Body of pancreas (tissue), 4 donors: Measurements from ENCODE around the gene AGPAT3. TPM values are rescaled to one million over a fixed set of nuclear protein-coding genes. Genes with fewer than 3 reads are reported as not detected.

Experiments
- ATAC-seq: fragments of 150-250 bp; one replicate; pipeline ENCODE4 v1.9.1; 2016
- DNase-seq, 4 donors: peaks; one replicate each; pipeline ENCODE4 v3.0.0-alpha.2; 2019
- H3K27ac ChIP-seq, 4 donors: fragments of 200-600 bp; sonication (generic); 1 replicate in 3 of 4; 2 replicates in 1 of 4; pipeline versions ENCODE4 v1.5.1 to v1.6.1; 2016 to 2019; ENCODE audit warnings: mild to moderate bottlenecking in 1 of 4, mixed read lengths in 1 of 4, moderate library complexity in 1 of 4
- H3K27me3 ChIP-seq, 2 donors: fragments of 200-600 bp; sonication (generic); one replicate each; pipeline ENCODE4 v1.6.0; 2016; ENCODE audit warnings: mild to moderate bottlenecking in 1 of 2
- H3K36me3 ChIP-seq, 2 donors: fragments of 200-600 bp; sonication (generic); replicated peaks in 1 of 2; 2 replicates each; pipeline ENCODE4 v1.5.1; 2016; ENCODE audit warnings: low read depth in 2 of 2; ENCODE audit not compliant: insufficient read depth in 1 of 2
- H3K4me1 ChIP-seq: fragments of 200-600 bp; sonication (generic); one replicate; pipeline ENCODE4 v1.6.0; 2016
- H3K4me3 ChIP-seq, 2 donors: fragments of 200-600 bp; sonication (generic); 1 replicate in 1 of 2; 2 replicates in 1 of 2; pipeline ENCODE4 v1.5.1; 2016 to 2019
- H3K9me3 ChIP-seq, 3 donors: fragments of 200-600 bp; sonication (generic); 1 replicate in 2 of 3; 2 replicates in 1 of 3; pipeline ENCODE4 v1.5.1; 2016
- POLR2A ChIP-seq, 3 donors: fragments of 450-650 bp; IDR thresholded peaks; one replicate each; pipeline ENCODE4 v1.6.1; 2016; ENCODE audit warnings: antibody characterized with exemption in 3 of 3, mild to moderate bottlenecking in 2 of 3
- WGBS, 2 donors: methylation state at CpG; one replicate each; pipeline ENCODE4 v1.1.5; 2017; 5-methylcytosine and 5-hydroxymethylcytosine counted together
- intact Hi-C: fragments of 100-400 bp; cut with DNase I; formaldehyde crosslinking; loops from one replicate; pipeline ENCODE4 v1.15.1; 2023
- total RNA-seq, 2 donors: library from RNA; depleted of rRNA; stranded (reverse); fragments of >200 nt; gene quantifications; one replicate each; pipeline ENCODE4 v1.1.0, GENCODE V29; 2016
- TF ChIP-seq, protein P1 (sequence below), 7 experiments: fragments of 450-650 bp in 4 of 7; fragments of 200-600 bp in 3 of 7; sonication (generic) in 3 of 7; IDR thresholded peaks; one replicate each; pipeline ENCODE4 v1.5.1; 2016 to 2019; ENCODE audit warnings: antibody characterized with exemption in 7 of 7

Gene AGPAT3
- total RNA-seq, 2 donors from 2014 or later, result 21.8 to 39.2 TPM

DNA sequence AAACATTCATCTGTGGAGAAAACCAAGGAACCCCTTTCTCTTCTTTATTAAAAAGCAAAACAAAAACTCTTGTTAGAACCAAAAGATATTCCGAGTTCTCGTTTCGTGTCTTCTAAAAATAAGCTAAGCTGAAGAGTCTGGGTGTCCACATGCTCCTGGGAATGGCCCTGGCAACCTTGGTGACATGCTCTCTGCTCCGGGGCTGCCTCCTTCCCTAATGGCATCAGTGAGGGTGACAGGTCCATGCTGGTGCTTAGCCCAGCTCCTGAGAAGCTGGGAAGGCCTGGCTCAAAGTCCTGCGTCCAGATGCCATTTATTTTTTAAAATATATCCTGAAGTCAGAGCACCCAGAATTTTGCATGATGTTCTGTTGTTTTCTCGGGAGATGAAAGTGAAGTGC lies 122.5 kb downstream of the AGPAT3 start:
- H3K9me3 ChIP-seq, result no peaks in the 10 kb centered on the region
- WGBS, 2 donors, result 58 to 64% methylated on average over 6 of the region's 6 CpGs
- no peak overlapping the region for H3K27ac ChIP-seq
- peaks cover 0 to 3% of the 10 kb centered on the region in 2 donors for H3K36me3 ChIP-seq
- H3K4me1 ChIP-seq, result no peaks in the 10 kb centered on the region
- intact Hi-C loops, result no loop called here
- ATAC-seq (no peak), DNase-seq (no peak)
- no peaks in the 10 kb centered on the region for H3K27me3 ChIP-seq
- TF ChIP-seq, protein P1, sequence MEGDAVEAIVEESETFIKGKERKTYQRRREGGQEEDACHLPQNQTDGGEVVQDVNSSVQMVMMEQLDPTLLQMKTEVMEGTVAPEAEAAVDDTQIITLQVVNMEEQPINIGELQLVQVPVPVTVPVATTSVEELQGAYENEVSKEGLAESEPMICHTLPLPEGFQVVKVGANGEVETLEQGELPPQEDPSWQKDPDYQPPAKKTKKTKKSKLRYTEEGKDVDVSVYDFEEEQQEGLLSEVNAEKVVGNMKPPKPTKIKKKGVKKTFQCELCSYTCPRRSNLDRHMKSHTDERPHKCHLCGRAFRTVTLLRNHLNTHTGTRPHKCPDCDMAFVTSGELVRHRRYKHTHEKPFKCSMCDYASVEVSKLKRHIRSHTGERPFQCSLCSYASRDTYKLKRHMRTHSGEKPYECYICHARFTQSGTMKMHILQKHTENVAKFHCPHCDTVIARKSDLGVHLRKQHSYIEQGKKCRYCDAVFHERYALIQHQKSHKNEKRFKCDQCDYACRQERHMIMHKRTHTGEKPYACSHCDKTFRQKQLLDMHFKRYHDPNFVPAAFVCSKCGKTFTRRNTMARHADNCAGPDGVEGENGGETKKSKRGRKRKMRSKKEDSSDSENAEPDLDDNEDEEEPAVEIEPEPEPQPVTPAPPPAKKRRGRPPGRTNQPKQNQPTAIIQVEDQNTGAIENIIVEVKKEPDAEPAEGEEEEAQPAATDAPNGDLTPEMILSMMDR (IDR thresholded peaks at IDR 0.05), result no peak
- no peak for TF ChIP-seq POLR2A (IDR thresholded peaks at IDR 0.05)
- H3K4me3 ChIP-seq, result no peak overlapping the region

GRCh38 chr21:43988016-43988415 lies 123.0 kb downstream of the AGPAT3 start:
- no peak overlapping the region for H3K4me3 ChIP-seq
- WGBS, 2 donors, result 65 to 68% methylated on average over 7 to 9 of the region's 9 CpGs
- no peaks in the 10 kb centered on the region for H3K27me3 ChIP-seq
- no peaks in the 10 kb centered on the region for H3K4me1 ChIP-seq
- no peaks in the 10 kb centered on the region for H3K36me3 ChIP-seq
- no peak for ATAC-seq
- H3K9me3 ChIP-seq, result no peaks in the 10 kb centered on the region
- intact Hi-C loops, result no loop called here
- no peak overlapping the region for H3K27ac ChIP-seq
- TF ChIP-seq, protein P1 (IDR thresholded peaks at IDR 0.05), result no peak
- TF ChIP-seq POLR2A (IDR thresholded peaks at IDR 0.05), result no peak
- no peak for DNase-seq

DNA sequence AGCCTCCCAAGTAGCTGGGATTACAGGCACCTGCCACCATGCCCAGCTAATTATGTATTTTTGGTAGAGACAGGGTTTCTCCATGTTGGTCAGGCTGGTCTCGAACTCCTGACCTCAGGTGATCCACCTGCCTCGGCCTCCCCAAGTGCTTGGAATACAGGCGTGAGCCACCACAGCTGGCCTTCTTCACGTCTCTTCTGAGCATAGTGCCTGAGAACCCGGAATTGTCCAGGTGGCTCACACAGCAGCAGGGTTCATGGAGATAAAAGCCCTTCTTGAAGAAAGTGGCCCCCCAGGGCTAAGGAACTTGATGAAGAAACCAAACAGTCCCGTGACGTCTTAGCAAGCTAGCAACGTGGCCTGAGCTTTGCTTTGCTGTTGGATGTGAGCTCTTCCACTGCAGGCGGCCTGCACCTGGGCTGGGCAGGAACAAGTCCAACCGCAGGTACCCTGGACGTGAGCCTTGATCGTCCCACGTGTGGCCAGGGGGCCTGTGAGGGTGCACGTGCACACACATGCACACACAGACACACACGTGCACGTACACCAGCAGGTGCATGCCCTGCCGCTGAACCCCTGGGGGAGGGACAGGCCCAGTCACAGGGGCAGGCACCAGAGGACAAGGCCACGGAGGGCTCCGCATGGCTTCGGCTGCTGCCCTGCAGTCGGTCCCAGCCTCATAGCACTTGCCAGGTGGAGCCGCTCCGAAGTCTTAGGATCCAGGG lies 123.6 kb downstream of the AGPAT3 start:
- H3K36me3 ChIP-seq, result no peaks in the 10 kb centered on the region
- no peak for ATAC-seq
- DNase-seq, result no peak
- intact Hi-C loops, result no loop called here
- no peaks in the 10 kb centered on the region for H3K4me1 ChIP-seq
- H3K27me3 ChIP-seq, result no peaks in the 10 kb centered on the region
- no peak overlapping the region for H3K4me3 ChIP-seq
- TF ChIP-seq, protein P1 (IDR thresholded peaks at IDR 0.05), result no peak
- 49 to 58% methylated on average over 7 to 23 of the region's 23 CpGs for WGBS, 2 donors
- no peaks in the 10 kb centered on the region for H3K9me3 ChIP-seq
- H3K27ac ChIP-seq, result no peak overlapping the region

DNA sequence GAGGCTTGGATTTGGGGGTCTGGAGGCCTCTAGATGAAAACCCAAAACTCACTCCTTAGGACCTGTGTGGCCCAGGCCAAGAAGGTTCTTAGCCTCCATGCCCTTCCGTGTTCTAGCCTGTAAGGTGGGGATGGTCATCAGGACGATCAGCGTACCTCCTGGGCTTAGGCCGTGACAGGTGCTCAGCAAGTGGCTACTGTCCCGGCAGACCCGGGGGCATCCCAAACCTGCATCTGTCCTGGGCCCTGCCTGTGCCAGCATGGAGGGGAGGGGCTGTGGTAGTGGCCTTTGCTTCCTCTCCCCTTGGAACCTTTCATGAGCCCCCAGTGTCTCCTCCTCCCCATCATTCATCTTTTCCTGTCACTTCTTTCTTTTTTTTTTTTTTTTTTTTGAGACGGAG lies 124.4 kb downstream of the AGPAT3 start:
- no peak overlapping the region for H3K27ac ChIP-seq
- 58 to 79% methylated on average over 2 to 6 of the region's 7 CpGs for WGBS, 2 donors
- H3K27me3 ChIP-seq, result no peaks in the 10 kb centered on the region
- H3K9me3 ChIP-seq, result no peaks in the 10 kb centered on the region
- intact Hi-C loops, result no loop called here
- H3K4me3 ChIP-seq, result no peak overlapping the region
- ATAC-seq, result no peak
- H3K36me3 ChIP-seq, result no peaks in the 10 kb centered on the region
- no peaks in the 10 kb centered on the region for H3K4me1 ChIP-seq
- DNase-seq, result no peak
- TF ChIP-seq POLR2A (IDR thresholded peaks at IDR 0.05), result no peak
- TF ChIP-seq, protein P1 (IDR thresholded peaks at IDR 0.05), result no peak

GRCh38 chr21:43991447-43991991 lies 126.5 kb downstream of the AGPAT3 start:
- WGBS, 2 donors, result 77 to 82% methylated on average over 23 to 30 of the region's 33 CpGs
- Histone ChIP-seq H3K9me3 (no peaks in the 10 kb centered on the region), H3K27ac (no peak overlapping the region), H3K36me3 (no peaks in the 10 kb centered on the region), H3K4me1 (no peaks in the 10 kb centered on the region), H3K27me3 (no peaks in the 10 kb centered on the region), H3K4me3 (no peak overlapping the region)
- TF ChIP-seq POLR2A (IDR thresholded peaks at IDR 0.05), result no peak
- TF ChIP-seq, protein P1 (IDR thresholded peaks at IDR 0.05), result no peak
- ATAC-seq, result no peak
- intact Hi-C loops, result no loop called here
- DNase-seq, result no peak
